Uterus (tissue), 4 donors: ENCODE data around the gene DEFB121. TPM values are rescaled to one million over a fixed set of nuclear protein-coding genes. Genes with fewer than 3 reads are reported as not detected.

Experiments
- DNase-seq, 2 donors: peaks; one replicate each; pipeline ENCODE4 v3.0.0-alpha.2; 2019 to 2020
- H3K27ac ChIP-seq, 2 donors: fragments of 200-600 bp; sonication (generic); 1 replicate in 1 of 2; 2 replicates in 1 of 2; pipeline ENCODE4 v1.5.1; 2016 to 2018
- H3K27me3 ChIP-seq, 2 donors: fragments of 200-600 bp; sonication (generic); one replicate each; pipeline ENCODE4 v1.5.1; 2018 to 2019; ENCODE audit warnings: control low read depth in 1 of 2
- H3K36me3 ChIP-seq, 2 donors: fragments of 200-600 bp; sonication (generic); one replicate each; pipeline ENCODE4 v1.5.1; 2019; ENCODE audit warnings: control low read depth in 1 of 2
- H3K4me1 ChIP-seq, 2 donors: fragments of 200-600 bp; sonication (generic); one replicate each; pipeline ENCODE4 v1.5.1; 2018 to 2019; ENCODE audit warnings: control low read depth in 1 of 2
- H3K4me3 ChIP-seq, 2 donors: fragments of 200-600 bp; sonication (generic); 1 replicate in 1 of 2; 2 replicates in 1 of 2; pipeline ENCODE4 v1.5.1; 2018 to 2019; ENCODE audit warnings: mild to moderate bottlenecking in 1 of 2
- H3K9me3 ChIP-seq, 2 donors: fragments of 200-600 bp; sonication (generic); one replicate each; pipeline ENCODE4 v1.5.1; 2019; ENCODE audit warnings: control low read depth in 1 of 2
- CTCF ChIP-seq, 4 experiments: fragments of 200-600 bp in 2 of 4; fragments of 450-650 bp in 2 of 4; sonication (generic) in 2 of 4; IDR thresholded peaks; one replicate each; pipeline ENCODE4 v1.5.1; 2016 to 2019; ENCODE audit warnings: antibody characterized with exemption in 4 of 4, mild to moderate bottlenecking in 2 of 4, moderate library complexity in 1 of 4
- POLR2A ChIP-seq, 2 donors: fragments of 450-650 bp; IDR thresholded peaks; one replicate each; pipeline ENCODE4 v1.6.1; 2016; ENCODE audit warnings: antibody characterized with exemption in 2 of 2, mild to moderate bottlenecking in 1 of 2, moderate library complexity in 1 of 2
- intact Hi-C: fragments of 100-400 bp; cut with DNase I; formaldehyde crosslinking; loops from one replicate; pipeline ENCODE4 v1.15.1; 2023; ENCODE audit warnings: low total_unique reads
- total RNA-seq, 4 donors: library from RNA; depleted of rRNA in 3 of 4; stranded (reverse); fragments of >200 nt in 3 of 4; gene quantifications; one replicate each; pipeline versions ENCODE4 v1.1.0 to v1.2.4, GENCODE V29; 2014 to 2023
- donor health status: DM: yes; HTN: yes; CAD: no.

Gene DEFB121
- total RNA-seq, result not detected

GRCh38 chr20:31406115-31406514, at the start of gene DEFB121:
Gene DEFB121, minus strand, starts transcription at chr20:31406215. Its CDS starts 63 bp downstream, at chr20:31406152.
- no peak for DNase-seq
- TF ChIP-seq CTCF (IDR thresholded peaks at IDR 0.05), result no peak
- TF ChIP-seq POLR2A (IDR thresholded peaks at IDR 0.05), result no peak
- Histone ChIP-seq H3K4me3 (no peak within 1 kb of the TSS), H3K27me3 (no peaks in the 10 kb centered on the region), H3K27ac (no peak within 1 kb of the TSS), H3K36me3 (no peaks in the 10 kb centered on the region), H3K4me1 (no peaks in the 10 kb centered on the region), H3K9me3 (no peaks in the 10 kb centered on the region)
- intact Hi-C loops, result no loop called here

DNA sequence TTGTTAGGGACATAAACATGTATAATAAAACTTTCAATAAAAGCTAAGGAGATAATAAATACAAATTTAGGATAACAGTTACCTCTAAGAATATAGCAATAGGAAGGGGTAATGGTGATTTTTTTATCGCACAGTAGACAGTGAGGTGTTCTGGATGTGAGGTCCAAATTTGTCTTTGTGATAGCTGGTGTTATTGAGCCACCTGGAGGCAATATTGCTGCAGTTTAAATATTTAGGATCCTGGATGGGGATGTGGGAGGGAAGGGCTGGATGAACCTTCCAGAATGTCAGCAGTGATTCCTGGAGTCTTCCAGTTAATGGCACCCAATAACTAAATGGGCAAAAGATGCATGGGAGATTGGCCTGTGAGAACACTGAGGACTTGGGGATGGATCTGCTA, 48.3 kb upstream of the DEFB121 start:
- TF ChIP-seq POLR2A (IDR thresholded peaks at IDR 0.05), result no peak
- TF ChIP-seq CTCF (IDR thresholded peaks at IDR 0.05), result no peak
- Histone ChIP-seq H3K4me1 (no peaks in the 10 kb centered on the region), H3K4me3 (no peak overlapping the region), H3K27me3 (peaks cover 0 to 13% of the 10 kb centered on the region in 2 donors), H3K36me3 (no peaks in the 10 kb centered on the region), H3K9me3 (no peaks in the 10 kb centered on the region), H3K27ac (no peak overlapping the region)
- no peak for DNase-seq
- intact Hi-C loops, result no loop called here

- no peaks in the 10 kb centered on the region for H3K27me3 ChIP-seq
- no peaks in the 10 kb centered on the region for H3K9me3 ChIP-seq
- intact Hi-C loops, result no loop called here
- H3K36me3 ChIP-seq, result no peaks in the 10 kb centered on the region
- H3K27ac ChIP-seq, result no peak overlapping the region
- H3K4me1 ChIP-seq, result no peaks in the 10 kb centered on the region
- no peak overlapping the region for H3K4me3 ChIP-seq
- no peak for DNase-seq
- TF ChIP-seq CTCF (IDR thresholded peaks at IDR 0.05) (no peak), POLR2A (IDR thresholded peaks at IDR 0.05) (no peak)
These were observed 46.6 kb upstream of the DEFB121 start for GRCh38 chr20:31452575-31452974.

DNA sequence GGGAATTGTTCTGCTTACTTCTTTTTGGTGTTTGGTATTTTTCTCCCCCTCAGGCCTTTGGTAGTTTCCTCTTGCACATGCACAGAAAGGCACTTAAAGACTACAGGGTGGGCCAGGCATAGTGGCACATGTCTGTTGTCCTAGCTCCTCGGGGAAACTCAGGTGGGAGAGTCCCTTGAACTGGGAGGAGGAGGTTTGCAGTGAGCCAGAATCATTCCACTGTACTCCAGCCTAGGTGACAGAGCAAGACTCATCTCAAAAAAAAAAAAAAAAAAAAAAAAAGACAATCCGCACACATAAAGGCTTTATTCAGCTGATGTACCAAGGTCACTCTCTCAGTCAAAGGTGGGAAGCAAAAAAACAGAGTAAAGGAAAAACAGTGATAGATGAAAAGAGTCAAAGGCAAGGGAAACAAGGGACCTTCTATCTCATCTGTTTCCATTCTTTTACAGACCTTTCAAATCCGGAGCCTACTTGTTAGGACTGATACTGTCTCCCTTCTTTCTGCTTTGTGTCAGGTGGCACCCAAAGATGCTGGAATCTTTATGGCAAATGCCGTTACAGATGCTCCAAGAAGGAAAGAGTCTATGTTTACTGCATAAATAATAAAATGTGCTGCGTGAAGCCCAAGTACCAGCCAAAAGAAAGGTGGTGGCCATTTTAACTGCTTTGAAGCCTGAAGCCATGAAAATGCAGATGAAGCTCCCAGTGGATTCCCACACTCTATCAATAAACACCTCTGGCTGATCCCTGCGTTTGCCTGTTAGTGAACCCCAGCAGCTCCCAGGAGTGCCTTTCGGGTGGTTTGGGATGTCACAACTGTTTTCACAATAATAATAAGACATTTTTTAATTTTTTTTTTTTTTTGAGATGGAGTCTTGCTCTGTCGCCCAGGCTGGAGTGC, 43.7 kb upstream of the DEFB121 start:
- intact Hi-C loops, result no loop called here

More for the DNA sequence above, 43.7 kb upstream of the DEFB121 start:
- no peak overlapping the region for H3K27ac ChIP-seq
- no peaks in the 10 kb centered on the region for H3K27me3 ChIP-seq
- no peak for DNase-seq
- no peak overlapping the region for H3K4me3 ChIP-seq
- no peaks in the 10 kb centered on the region for H3K36me3 ChIP-seq
- H3K4me1 ChIP-seq, result no peaks in the 10 kb centered on the region
- H3K9me3 ChIP-seq, result no peaks in the 10 kb centered on the region
- no peak for TF ChIP-seq POLR2A (IDR thresholded peaks at IDR 0.05)
- TF ChIP-seq CTCF (IDR thresholded peaks at IDR 0.05), result no peak
